CD14-positive monocyte (primary cell): ENCODE data around the gene PWWP2A. TPM values are rescaled to one million over a fixed set of nuclear protein-coding genes. Genes with fewer than 3 reads are reported as not detected.

Experiments used
- DNase-seq, 3 donors: peaks; one replicate each; pipeline ENCODE4 v3.0.0-alpha.2; 2011 to 2022
- H2AFZ ChIP-seq: 2 replicates; pipeline ENCODE4 v1.6.0; 2012; ENCODE audit warnings: mild to moderate bottlenecking, low read depth, low read length, inconsistent platforms; ENCODE audit not compliant: insufficient read depth, poor library complexity, severe bottlenecking
- H3K27ac ChIP-seq, 2 donors: 1 replicate in 1 of 2; 2 replicates in 1 of 2; pipeline ENCODE4 v1.5.1; 2012 to 2013; ENCODE audit warnings: low read length in 2 of 2, control low read depth in 1 of 2, inconsistent platforms in 1 of 2, low read depth in 1 of 2, mild to moderate bottlenecking in 1 of 2
- H3K27me3 ChIP-seq, 2 donors: one replicate each; pipeline versions ENCODE4 v1.6.0 to v1.6.1; 2011 to 2013; ENCODE audit warnings: low read length in 2 of 2; ENCODE audit not compliant: control insufficient read depth in 2 of 2, insufficient read depth in 2 of 2
- H3K36me3 ChIP-seq, 2 donors: replicated peaks in 1 of 2; 1 replicate in 1 of 2; 2 replicates in 1 of 2; pipeline versions ENCODE4 v1.5.1 to v1.6.1; 2012 to 2013; ENCODE audit warnings: low read length in 2 of 2, control low read depth in 1 of 2, inconsistent platforms in 1 of 2, mild to moderate bottlenecking in 1 of 2; ENCODE audit not compliant: insufficient read depth in 2 of 2, control insufficient read depth in 1 of 2
- H3K4me1 ChIP-seq, 2 donors: 1 replicate in 1 of 2; 2 replicates in 1 of 2; pipeline versions ENCODE4 v1.5.1 to v1.6.1; 2012 to 2013; ENCODE audit warnings: low read length in 2 of 2, control low read depth in 1 of 2, inconsistent platforms in 1 of 2, mild to moderate bottlenecking in 1 of 2, moderate library complexity in 1 of 2; ENCODE audit not compliant: insufficient read depth in 2 of 2, control insufficient read depth in 1 of 2
- H3K4me2 ChIP-seq: replicated peaks from 2 replicates; pipeline ENCODE3; 2012; ENCODE audit warnings: low read length, moderate library complexity, mild to moderate bottlenecking; ENCODE audit not compliant: poor library complexity, severe bottlenecking; ENCODE audit errors: extremely low read depth
- H3K4me3 ChIP-seq, 3 experiments: fragments of 200-600 bp in 1 of 3; sonication (generic) in 1 of 3; replicated peaks in 1 of 3; 1 replicate in 2 of 3; 2 replicates in 1 of 3; pipeline ENCODE4 v1.5.1; 2011 to 2013; ENCODE audit warnings: low read length in 3 of 3, mild to moderate bottlenecking in 3 of 3, control low read depth in 2 of 3, low read depth in 2 of 3, inconsistent platforms in 1 of 3, moderate library complexity in 1 of 3
- H3K79me2 ChIP-seq: 2 replicates; pipeline ENCODE4 v1.6.0; 2012; ENCODE audit warnings: mild to moderate bottlenecking, control low read depth, inconsistent platforms, low read length, moderate library complexity; ENCODE audit not compliant: insufficient read depth
- H3K9ac ChIP-seq: 2 replicates; pipeline ENCODE4 v1.6.0; 2017; ENCODE audit warnings: low read length, mild to moderate bottlenecking; ENCODE audit not compliant: insufficient read depth, poor library complexity, severe bottlenecking
- H3K9me3 ChIP-seq, 2 donors: replicated peaks in 1 of 2; 1 replicate in 1 of 2; 2 replicates in 1 of 2; pipeline versions ENCODE4 v1.5.1 to v1.6.1; 2012 to 2013; ENCODE audit warnings: low read length in 2 of 2, control low read depth in 1 of 2; ENCODE audit not compliant: control insufficient read depth in 1 of 2, insufficient read depth in 1 of 2
- H4K20me1 ChIP-seq: 2 replicates; pipeline ENCODE4 v1.6.0; 2012; ENCODE audit warnings: mild to moderate bottlenecking, low read length, control low read depth, moderate library complexity; ENCODE audit not compliant: insufficient read depth
- H3K27ac Mint-ChIP-seq, 7 donors: one replicate each; pipeline ENCODE4 v1.8.0; 2020; ENCODE audit warnings: mild to moderate bottlenecking in 7 of 7, mixed read lengths in 7 of 7, moderate library complexity in 6 of 7, inconsistent platforms in 2 of 7
- H3K27me3 Mint-ChIP-seq, 3 donors: one replicate each; pipeline ENCODE4 v1.8.0; 2021 to 2022; ENCODE audit warnings: low read depth in 3 of 3, mild to moderate bottlenecking in 3 of 3, mixed read lengths in 3 of 3, moderate library complexity in 3 of 3, inconsistent platforms in 1 of 3
- H3K36me3 Mint-ChIP-seq, 2 donors: one replicate each; pipeline ENCODE4 v1.8.0; 2020; ENCODE audit warnings: mixed read lengths in 2 of 2, inconsistent platforms in 1 of 2, mild to moderate bottlenecking in 1 of 2
- H3K4me1 Mint-ChIP-seq: one replicate; pipeline ENCODE4 v1.8.0; 2020; ENCODE audit warnings: mild to moderate bottlenecking, mixed read lengths
- H3K4me3 Mint-ChIP-seq, 2 donors: one replicate each; pipeline ENCODE4 v1.8.0; 2020; ENCODE audit warnings: mild to moderate bottlenecking in 2 of 2, mixed read lengths in 2 of 2, moderate library complexity in 1 of 2
- H3K9me3 Mint-ChIP-seq, 7 donors: one replicate each; pipeline ENCODE4 v1.8.0; 2020 to 2022; ENCODE audit warnings: mixed read lengths in 7 of 7, mild to moderate bottlenecking in 6 of 7, moderate library complexity in 6 of 7, inconsistent platforms in 2 of 7
- CTCF ChIP-seq: fragments of 200-600 bp; IDR thresholded peaks from one replicate; pipeline ENCODE4 v1.8.0; 2022; ENCODE audit warnings: antibody characterized with exemption, mild to moderate bottlenecking
- WGBS: methylation state at CpG from one replicate; pipeline ENCODE4 v1.1.5; 2013; ENCODE audit warnings: missing lambda C conversion rate; ENCODE audit not compliant: insufficient coverage; 5-methylcytosine and 5-hydroxymethylcytosine counted together
- intact Hi-C, 2 donors: fragments of 100-400 bp; cut with micrococcal nuclease; formaldehyde crosslinking; loops; one replicate each; pipeline versions ENCODE4 v1.15.0 to v1.15.1; 2023
- polyA plus RNA-seq, 3 donors: library from polyadenylated mRNA; depleted of rRNA in 1 of 3; unstranded in 2 of 3; stranded (reverse) in 1 of 3; fragments of 300-500 nt in 2 of 3; fragments of >200 nt in 1 of 3; fragmentation: Illumina TruSeq in 2 of 3; gene quantifications; 1 replicate in 2 of 3; 2 replicates in 1 of 3; pipeline ENCODE4 v1.2.3, GENCODE V29; 2012 to 2021

PWWP2A gene
- polyA plus RNA-seq, 3 donors = 18.8 to 21.6 (median 18.9) TPM

GRCh38 chr5:160079753-160080152 is 39.5 kb downstream of the PWWP2A start:
- Histone ChIP-seq H3K4me3 (no peak overlapping the region), H3K9ac (no peak overlapping the region), H3K79me2 (no peaks in the 10 kb centered on the region), H3K27me3 (no peaks in the 10 kb centered on the region), H3K4me2 (no peak overlapping the region), H3K4me1 (peaks cover 0 to 6% of the 10 kb centered on the region in 2 donors), H3K9me3 (no peaks in the 10 kb centered on the region), H3K27ac (no peak overlapping the region), H4K20me1 (peaks cover 5% of the 10 kb centered on the region), H2AFZ (no peak overlapping the region), H3K36me3 (peaks cover 23 to 49% of the 10 kb centered on the region in 2 donors)
- Mint-ChIP-seq H3K27ac (no peak overlapping the region), H3K4me3 (no peak overlapping the region), H3K4me1 (peaks cover 4% of the 10 kb centered on the region), H3K27me3 (no peaks in the 10 kb centered on the region), H3K36me3 (peaks cover 31 to 33% of the 10 kb centered on the region in 2 donors), H3K9me3 (no peaks in the 10 kb centered on the region)
- DNase-seq = no peak
- WGBS = 100% methylated on average over 2 of the region's 2 CpGs
- intact Hi-C loops = no loop called here
- TF ChIP-seq CTCF = no peak

GRCh38 chr5:160076997-160077396 is 42.3 kb downstream of the PWWP2A start:
- no peak overlapping the region for H2AFZ ChIP-seq
- no peaks in the 10 kb centered on the region for H3K27me3 ChIP-seq
- H3K9me3 Mint-ChIP-seq = no peaks in the 10 kb centered on the region
- no peak overlapping the region for H3K4me3 ChIP-seq
- peaks cover 34 to 40% of the 10 kb centered on the region in 2 donors for H3K36me3 Mint-ChIP-seq
- H3K4me1 ChIP-seq = peaks cover 4 to 8% of the 10 kb centered on the region in 2 donors
- no peak for DNase-seq
- no peaks in the 10 kb centered on the region for H3K9me3 ChIP-seq
- peaks cover 5% of the 10 kb centered on the region for H4K20me1 ChIP-seq
- no peak overlapping the region for H3K4me2 ChIP-seq
- no peaks in the 10 kb centered on the region for H3K79me2 ChIP-seq
- no peaks in the 10 kb centered on the region for H3K27me3 Mint-ChIP-seq
- TF ChIP-seq CTCF = no peak
- H3K9ac ChIP-seq = no peak overlapping the region
- H3K27ac ChIP-seq = no peak overlapping the region
- intact Hi-C loops = no loop called here
- no peak overlapping the region for H3K27ac Mint-ChIP-seq
- H3K4me3 Mint-ChIP-seq = no peak overlapping the region
- peaks cover 23 to 49% of the 10 kb centered on the region in 2 donors for H3K36me3 ChIP-seq
- 100% methylated on average over 1 of the region's 2 CpGs for WGBS
- H3K4me1 Mint-ChIP-seq = peaks cover 6% of the 10 kb centered on the region
